HG02763 (cell line): ENCODE measurements around the gene TMSB4X.

Source experiments
- ATAC-seq: cut with Tn5 transposase; IDR thresholded peaks from one replicate; pipeline ENCODE4 v1.9.1; 2021; ENCODE audit warnings: mild to moderate bottlenecking, moderate library complexity; ENCODE audit not compliant: unreplicated experiment

TMSB4X gene

DNA sequence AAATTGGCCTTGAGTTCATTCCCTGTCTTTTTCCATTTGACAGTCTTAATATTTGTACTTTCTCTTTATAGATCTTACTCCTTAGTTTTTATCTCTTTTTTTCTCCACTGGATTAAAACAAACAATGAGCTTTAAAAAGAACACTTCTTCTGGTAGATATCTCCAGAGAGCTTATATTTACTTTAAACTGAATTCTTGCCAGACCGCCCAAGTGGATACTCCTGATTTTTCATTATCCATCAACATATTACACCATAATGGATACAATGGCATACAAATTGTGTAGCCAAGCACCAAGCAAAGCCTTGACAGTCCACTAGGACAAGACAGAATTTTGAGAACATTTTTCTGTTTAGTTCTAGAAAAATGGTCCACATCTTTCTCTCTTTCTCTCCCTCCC lies 18.9 kb downstream of the TMSB4X start:
- no peak for ATAC-seq

DNA sequence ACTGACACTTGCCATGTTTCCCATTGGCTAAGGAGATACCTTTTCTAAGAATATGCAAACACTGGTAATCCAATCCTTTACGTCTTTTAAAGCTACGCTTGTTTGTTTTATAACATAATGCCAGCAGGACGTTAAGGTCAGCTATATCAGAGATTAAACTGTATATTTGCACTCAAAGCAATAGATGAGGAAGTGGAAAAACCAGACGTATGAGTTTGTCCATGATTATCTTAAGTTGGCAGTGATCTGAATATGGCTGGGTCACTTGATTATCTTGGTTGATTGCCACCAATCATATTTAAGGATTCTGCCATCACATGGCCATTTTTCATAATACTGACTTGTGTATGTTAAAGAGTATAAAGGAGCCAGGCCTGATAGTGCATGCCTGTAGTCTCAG lies 19.4 kb downstream of the TMSB4X start:
- no peak for ATAC-seq

DNA sequence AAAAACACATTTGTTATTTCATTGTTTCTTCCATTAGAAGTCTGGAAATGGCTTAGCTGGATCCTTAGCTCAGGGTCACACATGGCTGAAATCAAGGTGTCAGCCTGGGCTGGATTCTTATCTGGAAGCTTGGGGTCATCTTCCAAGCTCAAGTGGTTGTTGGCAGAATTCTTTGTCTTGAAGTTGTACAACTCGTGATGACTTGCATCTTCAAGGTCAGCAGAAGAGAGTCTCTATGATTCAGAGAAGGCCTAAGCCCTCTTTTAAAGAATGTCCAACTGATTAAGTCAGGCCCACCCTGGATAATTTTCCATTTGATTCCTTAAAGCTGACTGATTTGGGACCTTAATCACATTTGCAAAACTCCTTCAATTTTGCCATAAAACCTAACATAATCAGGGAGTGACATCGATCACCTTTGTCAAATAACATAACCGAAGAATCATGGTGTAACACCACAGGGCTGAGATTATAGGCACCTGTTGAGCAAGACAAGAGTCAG lies 22.1 kb downstream of the TMSB4X start:
- no peak for ATAC-seq

DNA sequence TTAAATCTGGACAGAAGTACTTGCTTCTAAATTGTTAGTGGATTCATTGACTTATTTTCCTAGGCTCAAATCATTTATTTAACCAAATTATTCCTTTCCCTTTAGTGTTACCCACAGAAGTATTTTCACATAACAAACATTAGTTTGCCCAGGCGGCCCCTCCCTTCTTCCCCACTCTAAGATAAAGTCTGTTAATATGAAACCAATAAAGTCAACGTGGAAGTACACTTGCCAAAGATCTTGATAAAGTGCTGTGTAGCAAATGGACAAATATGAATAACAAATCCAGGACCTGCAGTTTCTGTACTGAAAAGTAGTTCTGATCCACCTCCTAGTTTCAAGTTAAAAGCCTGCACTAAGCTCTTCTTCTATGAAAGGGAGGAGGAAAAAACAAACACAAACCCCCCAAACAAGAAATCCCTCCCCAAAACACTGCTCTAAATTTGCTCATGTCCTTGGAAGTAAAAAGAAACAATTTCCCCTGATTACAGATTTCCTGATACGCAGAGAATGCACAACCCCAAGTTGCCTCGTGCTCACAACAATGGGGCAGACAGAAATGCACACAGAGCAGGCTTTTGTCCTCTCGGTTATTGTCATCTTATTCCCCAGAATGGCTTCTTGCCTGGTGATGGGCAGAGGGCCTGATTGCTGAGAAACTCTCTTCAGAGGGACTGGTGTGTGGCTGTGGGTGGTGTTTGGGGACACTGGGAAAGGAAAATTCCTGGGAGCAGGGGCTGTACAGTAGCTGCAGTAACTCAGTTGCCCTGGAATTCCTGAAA lies 23.2 kb downstream of the TMSB4X start:
- no peak for ATAC-seq

DNA sequence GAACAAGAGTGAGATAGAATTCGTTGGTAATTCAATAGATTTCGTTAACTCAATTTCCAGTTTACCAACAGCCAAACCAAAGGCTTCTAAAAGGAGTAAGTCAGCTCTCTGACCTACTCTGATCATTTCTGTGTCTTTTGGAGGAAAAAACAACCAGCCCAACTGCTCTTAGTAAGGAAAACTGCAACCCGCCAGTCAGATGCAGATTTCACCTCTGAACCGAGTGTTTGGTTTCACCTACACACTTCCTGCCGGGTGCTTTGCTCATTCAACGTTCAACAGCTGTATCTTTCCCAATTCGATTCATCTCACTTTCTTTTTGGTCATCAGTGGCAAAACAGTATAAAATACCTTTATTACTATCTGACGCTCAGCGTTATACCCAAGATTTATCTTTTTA lies 24.5 kb downstream of the TMSB4X start:
- peak; percentile 59 for ATAC-seq

DNA sequence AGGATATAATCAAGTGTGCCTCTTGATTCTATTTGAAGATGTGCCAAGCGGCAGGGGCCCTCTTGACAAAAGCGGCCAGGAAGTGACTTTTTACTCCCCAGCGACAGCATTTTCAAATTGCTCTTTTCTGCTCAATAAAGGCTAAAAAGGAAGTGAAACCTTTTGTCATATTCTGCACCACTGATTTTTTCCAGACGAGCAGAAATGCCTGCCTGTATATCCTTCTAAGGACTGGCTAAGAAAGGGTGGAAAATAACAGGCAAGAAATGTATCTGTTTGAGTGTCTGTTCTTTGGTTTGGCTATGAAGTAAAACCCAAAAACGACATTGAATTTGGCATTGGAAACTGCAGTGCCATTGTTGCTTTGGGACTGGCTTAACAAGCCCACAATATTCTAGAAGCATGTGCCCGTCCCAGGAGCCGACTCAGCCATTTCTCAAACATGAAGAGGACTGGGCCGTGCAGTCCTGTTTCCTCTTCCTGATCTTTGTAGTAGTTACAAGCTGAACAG lies 25.4 kb downstream of the TMSB4X start:
- ATAC-seq = peak; percentile 33

DNA sequence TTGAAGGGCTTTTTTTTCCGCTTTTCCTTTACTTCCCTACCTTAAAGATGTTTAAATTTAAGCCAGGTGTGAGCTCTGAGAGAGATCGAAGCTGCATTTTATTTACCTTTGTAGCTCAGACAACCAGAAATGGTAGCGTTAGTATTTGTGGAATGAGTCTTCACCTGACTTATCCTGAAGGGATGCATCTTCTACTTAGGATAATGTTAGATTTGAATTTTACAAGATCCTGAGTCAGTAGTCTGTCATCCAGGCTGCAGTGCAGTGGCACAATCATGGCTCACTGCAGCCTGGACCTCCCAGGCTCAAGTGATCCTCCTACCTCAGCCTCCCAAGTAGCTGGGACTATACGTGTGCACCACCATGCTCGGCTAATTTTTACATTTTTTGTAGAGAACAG lies 26.2 kb downstream of the TMSB4X start:
- no peak for ATAC-seq

DNA sequence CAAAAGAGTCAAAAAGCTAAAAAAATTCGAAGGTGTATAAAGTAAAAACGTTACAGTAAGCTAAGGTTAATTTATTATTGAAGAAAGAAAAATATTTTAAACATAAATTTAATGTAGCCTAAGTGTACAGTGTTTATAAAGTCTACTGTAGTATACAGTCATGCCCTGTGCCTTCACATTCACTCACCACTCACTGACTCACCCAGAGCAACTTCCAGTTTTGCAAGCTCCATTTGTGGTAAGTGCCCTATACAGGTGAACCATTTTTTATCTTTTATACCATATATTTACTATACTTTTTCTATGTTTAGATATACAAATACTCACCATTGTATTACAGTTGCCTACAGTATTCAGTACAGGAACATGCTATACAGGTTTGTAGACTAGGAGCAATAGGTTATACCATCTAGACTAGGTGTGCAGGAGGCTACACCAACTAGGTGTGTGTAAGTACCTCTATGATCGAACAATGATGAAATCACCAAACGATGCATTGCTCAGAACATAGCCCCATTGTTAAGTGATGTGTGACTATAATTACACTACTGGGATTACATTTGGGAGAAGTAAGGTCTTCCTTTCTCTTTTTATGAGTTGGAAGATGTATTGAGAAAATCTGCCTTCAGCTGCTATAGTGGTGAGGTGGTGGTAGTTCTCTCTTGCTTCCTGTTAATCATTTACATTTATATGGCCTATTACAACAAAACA lies 27.2 kb downstream of the TMSB4X start:
- ATAC-seq = no peak

DNA sequence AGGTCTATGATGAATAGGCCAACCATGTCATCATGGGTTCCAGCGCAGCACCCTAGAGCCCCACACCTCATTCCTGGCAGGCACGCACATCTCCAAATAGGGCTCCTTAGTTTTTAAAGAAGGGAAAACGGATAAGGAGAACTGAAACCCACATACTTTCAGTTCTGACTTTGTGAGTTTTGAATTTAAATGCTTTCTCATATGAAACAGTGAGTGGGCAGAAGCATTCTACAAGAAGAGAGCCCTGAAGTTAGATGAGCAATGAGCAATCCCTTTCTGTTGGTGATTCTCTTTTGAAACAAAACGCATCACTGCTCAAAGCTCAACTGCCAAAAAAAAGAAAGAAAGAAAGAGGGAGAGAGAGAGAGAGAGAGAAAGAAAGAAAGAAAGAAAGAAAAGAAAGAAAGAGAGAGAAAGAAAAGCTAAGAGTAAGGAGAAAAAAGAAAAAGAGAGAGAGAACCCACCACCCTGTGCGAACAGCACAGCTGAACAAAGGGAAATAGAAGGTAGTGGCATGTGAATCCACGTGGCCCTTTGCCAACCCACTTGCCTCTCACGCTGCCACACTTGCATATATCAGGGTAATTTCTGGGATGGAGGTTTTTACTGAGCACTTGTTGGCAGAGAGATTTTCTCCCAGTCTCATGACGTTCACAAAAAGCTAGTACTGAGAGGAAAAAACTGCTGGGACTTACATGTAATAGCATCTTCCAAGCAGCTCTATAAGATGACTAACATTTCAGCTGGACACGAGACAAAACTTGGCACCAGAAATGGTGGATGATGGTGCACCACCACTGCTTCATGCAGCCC lies 31.0 kb downstream of the TMSB4X start:
- peak; percentile 64 for ATAC-seq

DNA sequence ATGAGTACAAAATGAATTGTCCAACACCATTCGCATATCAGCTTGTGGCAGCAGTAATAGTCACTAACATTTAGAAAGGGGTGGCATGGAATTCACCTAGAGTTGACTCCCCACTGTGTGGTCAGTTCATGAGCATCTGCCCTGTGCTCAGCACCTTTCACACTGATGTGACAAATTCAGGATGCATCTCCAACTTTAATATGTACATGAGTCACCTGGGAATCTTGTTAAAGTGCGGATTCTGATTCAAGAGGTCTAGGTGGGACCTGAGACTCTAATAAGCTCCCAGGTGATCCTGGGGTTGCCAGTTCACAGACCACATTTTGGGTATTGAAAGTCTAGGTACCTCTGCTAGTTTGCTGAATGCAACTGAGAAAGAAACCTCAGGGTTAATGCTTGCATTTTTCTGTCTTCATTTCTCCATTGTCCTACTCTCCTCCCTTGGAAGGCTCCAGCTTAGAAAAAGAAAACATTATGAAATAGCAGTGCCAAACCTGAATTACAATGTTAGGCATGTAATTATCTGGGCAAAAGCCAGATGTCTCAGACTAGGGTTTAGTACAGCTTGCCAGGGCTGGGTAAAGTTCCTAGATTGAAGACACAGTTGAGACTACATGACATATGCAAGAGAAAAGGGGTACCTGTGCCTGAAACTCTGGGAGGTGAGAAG lies 32.7 kb downstream of the TMSB4X start:
- ATAC-seq = no peak

DNA sequence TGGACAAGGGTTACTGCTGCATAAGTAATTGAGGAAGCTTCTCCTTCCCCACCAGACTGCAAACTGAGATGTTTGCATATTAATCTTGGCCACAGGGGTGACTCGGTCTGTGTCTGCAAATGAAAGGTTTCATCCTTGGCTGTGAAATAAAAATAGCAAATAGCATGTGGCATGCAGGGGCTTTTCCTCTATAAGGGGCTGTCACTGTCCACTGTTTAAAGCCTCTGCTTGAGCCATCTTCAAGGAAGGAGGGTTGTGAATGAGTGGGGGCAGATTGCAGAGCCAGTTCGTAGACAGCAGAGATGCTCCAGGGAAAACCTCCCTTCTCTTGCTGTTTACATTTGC lies 33.3 kb downstream of the TMSB4X start:
- ATAC-seq = no peak

DNA sequence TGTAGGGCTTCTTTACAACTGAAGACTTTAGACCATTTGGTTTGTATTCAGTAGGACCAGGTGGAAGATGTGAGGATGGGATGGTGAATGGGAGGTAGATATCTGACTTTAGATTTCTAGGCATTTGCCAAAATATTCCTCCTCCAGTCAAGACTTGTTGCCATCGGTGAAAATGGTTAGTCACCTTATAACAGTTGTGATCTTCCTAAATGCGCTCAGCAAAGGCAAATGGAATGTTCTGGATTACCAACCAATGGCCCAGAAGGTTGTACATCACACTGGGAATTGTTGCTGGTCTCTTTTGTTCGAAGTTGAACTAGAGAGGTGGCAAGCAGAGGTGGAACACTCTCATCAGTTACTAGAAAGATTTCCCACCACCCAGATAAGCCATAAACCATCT lies 33.9 kb downstream of the TMSB4X start:
- ATAC-seq = no peak

DNA sequence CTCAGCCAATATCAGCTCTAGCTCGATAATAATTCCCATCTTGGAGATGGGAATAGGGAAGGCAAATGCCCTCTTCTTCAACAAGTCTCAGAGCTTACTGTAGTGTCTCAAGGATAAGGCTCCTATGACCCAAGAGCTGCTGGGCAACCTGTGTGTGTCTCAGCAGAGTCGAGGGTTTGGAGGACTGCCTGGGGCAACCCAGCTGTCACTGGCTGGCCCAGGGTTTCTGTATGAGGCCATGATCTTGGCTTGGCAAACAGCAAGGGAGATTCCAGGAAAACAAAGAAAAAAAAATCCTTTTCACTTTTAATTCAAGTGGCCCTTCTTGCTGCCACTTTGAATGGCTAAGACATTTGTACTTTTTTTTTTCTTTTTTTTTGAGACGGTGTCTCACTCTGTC lies 34.4 kb downstream of the TMSB4X start:
- ATAC-seq = no peak

DNA sequence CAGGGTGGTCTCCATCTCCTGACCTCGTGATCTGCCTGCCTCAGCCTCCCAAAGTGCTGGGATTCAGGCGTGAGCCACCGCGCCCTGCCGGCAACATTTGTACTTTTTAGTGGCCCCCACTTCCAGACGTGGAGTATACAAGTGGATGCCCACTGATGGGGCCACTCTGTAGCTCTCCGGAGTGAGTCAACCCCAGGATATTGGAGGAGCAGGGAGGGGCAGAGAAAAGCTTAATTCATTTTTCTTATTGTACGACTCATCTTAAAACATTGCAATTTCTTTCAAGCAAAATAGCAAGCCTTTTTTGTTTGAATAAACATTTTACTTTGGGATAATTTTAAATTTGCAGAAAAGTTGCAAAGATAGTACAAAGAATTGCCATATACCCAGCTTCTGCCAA lies 34.9 kb downstream of the TMSB4X start:
- ATAC-seq = no peak

DNA sequence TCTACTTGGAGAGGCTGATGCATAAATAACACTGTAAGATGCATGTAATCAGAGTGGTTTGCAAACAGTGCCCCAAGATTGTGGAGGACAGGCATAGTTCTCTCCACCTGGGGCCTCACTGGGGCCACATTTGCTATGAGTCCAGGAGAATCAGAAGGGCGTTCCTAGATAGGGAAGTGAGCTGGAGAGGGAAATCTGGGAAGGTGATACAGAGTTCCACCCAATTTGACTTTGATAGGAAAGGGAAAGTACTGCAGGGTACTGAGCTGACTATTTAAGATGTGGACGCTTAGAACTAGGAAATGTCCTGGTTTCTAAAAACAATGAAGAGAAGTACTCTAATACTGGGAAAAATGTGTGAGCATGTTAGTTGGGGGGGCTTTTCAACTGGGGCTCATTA lies 35.6 kb downstream of the TMSB4X start:
- ATAC-seq = no peak

DNA sequence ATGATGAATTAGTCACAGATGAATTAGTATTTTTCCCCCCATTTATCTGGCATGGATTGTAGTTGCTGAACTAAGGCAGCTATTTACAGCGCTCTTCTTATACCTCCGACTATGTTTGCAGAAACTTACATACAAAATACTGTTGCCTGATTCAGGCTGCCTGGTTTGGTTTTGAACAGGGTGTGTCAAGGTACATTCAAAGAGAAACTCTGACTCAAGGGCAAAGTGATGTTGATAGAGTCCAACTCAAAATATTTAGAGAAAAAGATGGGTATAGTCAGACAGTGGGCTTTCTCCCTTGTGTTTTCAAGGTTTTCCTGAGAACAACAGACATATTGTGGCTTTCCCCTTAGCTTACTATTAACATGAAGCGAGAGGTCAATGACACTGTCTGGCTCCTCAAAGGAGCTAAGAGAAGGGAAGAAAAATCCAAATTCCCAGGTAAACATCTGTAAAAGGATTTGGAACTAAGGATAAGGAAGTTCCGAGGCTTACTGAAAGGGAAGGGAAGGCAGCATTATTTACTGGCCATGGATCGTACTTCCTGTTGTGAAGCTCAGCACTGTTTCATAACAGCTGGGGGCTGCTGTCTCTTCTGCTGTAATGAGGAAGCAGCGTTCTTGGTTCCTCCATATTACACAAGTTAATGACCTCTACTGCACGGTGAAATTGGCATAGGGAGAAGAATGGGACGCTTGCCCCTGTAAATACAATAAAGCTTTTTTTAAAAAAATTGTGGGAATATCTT lies 38.6 kb downstream of the TMSB4X start:
- peak; percentile 60 for ATAC-seq

DNA sequence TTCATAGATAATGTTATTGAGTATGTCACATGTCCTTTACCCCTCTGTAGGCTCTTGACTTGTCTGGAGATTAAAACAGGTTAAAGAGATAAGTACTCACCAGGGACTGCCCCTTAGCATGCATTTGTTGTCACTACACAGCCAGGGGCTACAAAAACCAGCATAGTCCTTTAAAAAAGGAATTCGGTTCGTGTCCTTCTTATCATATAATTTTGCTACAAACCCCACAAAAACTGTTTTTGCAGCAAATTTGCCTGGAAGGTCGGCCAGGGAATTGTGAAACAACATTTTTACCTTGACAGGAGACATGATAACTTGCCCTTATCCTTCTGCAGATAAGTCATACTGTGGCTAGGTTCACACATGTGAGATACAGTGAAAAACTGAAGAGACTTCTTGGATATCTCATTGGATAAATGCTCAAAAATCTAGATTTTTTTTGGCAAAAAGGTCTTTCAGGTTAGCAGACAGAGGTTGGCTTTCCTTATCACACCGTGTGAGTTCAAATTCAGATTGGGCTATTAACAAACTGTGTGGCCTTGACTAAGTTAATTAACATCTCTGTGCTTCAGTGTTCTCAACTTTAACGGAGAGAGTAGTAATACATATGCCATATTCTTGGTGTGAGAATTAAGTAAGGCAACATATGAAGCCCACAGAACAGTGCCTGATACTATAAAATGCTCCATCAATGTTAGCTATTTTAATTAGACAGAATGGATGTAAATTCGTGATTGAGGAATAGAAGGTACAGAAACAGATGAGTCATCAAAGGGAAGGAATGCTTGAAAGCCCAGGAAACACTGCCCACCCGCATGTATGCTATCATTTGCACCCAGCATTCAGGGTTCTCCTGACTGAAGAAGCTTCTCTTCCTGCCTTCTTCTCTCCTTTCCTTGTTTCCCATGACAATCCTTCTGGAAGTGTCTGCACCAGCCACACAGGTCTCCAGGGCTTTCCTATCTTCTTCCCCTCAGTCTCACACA lies 39.5 kb downstream of the TMSB4X start:
- peak; percentile 8 for ATAC-seq

DNA sequence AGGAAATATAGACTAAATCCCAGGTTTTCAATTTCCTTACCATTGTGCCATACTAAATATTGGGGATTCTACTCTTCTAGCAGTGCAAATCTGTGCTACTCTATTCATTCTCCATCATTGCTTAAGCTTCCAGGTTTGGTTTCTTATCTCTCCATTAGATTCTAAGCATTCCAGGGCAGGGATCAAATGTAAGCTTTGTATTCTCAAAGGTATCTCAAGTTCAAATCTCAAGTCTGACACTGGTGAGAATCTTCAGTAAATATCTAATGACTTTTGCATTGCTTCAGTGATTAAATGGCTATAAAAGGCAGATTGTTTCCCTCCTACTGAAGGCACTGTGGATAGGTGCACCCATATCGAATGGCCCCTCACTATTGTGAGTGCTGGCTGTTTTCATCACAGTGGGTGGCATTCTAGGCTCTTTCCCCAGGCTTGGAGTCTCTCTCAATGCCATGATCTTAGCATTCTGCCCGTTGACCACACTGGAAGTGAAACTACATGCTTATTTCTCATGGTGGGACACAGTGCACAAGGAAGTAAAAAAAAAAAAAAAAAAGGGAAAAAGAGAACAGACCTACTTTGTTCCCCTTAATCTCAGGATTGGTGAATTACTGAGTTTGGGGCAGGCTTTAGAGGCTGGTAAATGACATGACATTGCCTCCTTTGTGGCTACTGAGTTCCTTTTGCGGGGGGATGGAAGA lies 40.8 kb downstream of the TMSB4X start:
- no peak for ATAC-seq
